HL-60/S4 treated with phorbol 12-myristate 13-acetate at 8.2 ng/mL for 4 days and 3 days (cell line): ENCODE data around the gene TP53BP2.
"Not testable (repeated sequence)": the region's sequence is repeated elsewhere in the genome, so short reads cannot be mapped to it uniquely, and the experiment has no call there.

Source experiments
- in situ Hi-C: fragments of 300-500 bp; cut with MboI; formaldehyde crosslinking; loops from 2 replicates; pipeline ENCODE4 v1.15.0; 2022; ENCODE audit warnings: low sequenced_read_pairs

Gene TP53BP2

GRCh38 chr1:223833948-223834347, 11.8 kb downstream of the TP53BP2 start:
- in situ Hi-C loops: no loop called here

DNA sequence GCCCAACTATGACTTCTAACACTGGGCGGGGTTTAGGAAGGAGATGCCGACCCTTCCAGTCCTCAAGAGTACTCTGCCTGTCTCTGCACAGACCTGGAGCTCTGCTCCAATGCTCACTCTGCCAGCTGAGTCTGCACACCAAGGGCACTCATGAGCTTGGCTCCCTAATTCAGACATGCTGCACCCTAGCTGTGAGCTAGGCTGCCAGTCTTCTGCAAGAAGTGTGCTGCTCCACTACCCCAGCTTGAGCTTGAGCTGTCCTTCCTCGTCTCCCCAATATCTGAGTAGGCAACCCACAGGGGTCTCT, 13.2 kb downstream of the TP53BP2 start:
- in situ Hi-C loops: no loop called here

- in situ Hi-C loops: no loop called here
Observed at GRCh38 chr1:223831755-223832636, 13.8 kb downstream of the TP53BP2 start.

- in situ Hi-C loops: no loop called here
Observed at GRCh38 chr1:223829678-223830077, 16.1 kb downstream of the TP53BP2 start.

GRCh38 chr1:223828162-223828848, 17.4 kb downstream of the TP53BP2 start:
- in situ Hi-C loops: no loop called here

DNA sequence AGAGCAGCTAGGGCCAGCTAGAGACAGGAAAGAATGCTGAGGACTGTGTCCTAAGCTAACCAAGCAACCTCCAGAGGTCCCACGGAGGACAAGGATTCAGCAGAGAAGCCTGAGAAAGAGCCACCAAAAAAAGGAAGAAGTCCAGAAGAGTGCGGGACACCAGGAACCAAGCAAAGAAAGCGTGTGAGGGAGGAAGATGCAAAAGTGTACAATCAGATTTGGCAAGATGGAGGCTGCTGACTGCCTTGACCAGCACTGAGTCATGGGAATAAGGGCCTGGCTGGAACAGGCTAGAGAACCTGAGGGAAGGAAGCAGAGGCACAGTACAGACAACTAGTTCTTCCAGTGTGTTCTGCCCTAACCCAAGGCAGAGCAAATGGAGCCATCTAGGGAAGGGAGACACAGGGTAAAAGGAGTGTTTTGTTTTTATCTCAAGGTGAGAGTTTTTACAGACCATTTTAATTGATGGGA, 18.5 kb downstream of the TP53BP2 start:
- in situ Hi-C loops: no loop called here

- in situ Hi-C loops: no loop called here
Observed at GRCh38 chr1:223825767-223826748, 19.7 kb downstream of the TP53BP2 start.

DNA sequence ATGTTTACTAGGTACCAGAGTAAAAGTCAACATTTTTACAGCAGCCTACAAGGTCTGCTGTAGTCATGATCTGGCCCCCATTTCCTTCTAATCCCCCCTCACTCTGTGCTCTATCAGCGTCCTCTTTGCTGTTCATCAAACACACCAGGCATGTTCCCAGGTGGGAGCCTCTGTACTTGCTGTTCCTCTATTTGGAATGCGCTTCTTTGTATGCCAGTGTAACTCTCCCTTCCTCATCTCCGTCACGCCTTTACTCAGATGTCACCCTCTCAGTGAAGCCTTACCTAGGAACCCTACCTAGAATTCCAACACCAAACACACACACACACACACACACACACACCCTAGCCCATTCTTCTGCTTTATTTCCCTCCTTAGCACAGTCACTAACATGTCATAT, 21.0 kb downstream of the TP53BP2 start:
- in situ Hi-C loops: no loop called here

- in situ Hi-C loops: no loop called here
Observed at GRCh38 chr1:223824287-223824686, 21.5 kb downstream of the TP53BP2 start.

DNA sequence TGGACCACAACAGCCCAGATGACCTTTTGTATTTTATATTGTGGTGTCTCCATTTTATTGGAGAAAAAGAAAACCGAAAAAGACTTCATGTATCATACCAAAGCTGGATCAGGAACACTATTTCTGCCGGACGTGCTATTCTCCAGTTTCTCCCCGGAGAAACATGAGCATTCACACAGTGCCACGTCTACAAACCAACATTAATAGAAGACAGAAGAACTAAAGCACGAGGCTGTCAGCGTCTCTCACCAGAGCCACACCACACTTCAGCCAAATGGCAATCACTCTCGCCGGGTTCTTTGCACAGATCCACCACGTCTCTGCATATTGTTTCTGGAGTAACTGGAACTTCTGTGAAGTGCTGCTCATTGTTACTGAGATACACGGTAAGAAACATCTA, 24.8 kb downstream of the TP53BP2 start:
- in situ Hi-C loops: no loop called here

DNA sequence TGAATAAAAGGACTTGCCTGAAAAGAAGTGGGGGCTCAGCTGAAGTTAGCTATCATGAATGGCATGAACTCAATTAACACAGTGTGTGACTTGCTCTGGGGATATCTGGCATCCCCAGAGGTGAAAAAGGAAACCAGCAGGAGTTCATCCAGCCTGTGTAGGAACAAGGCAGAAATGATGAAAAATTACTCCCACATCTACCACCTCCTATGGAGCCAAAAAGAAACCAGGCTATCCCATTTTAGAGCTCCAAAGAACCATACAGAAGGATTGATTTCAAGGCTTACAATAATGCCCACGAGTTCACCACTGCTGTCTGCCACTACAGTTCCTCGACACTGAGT, 25.3 kb downstream of the TP53BP2 start:
- in situ Hi-C loops: no loop called here

DNA sequence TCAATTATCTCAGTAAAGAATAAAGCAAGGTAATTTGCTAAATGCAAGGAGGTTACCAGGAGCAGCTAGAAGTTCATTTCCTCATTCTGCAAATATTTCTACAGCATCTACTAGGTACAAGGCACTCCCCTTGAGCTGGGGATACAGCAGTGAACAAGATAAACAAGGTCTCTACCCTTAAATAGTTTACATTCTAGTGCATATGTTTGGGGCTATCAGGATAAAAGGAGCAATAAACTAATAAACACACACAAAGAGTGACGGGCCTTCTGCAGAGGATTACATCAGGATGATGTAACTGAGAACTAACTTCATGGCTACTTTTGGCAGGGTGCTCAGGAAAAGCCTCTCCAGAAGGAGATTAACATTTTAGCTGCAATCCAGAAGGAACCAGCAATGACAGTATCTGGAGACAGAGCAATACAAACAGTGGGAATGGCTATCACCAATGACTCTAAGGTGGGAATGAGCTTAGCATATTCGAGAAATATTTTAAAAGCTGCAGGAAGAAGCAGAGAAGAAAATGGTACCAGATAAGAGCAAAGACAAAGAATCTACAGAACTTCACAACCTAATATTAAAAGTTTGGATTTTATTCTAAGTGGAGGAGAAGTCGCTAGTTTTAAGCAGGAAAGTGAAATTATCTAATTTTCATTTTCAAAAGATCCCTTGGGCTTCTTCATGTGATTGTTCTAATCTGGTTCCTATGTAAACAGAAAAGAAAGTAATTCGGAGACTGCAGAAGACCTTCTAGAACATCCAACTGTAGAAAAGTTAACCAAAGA, 25.8 kb downstream of the TP53BP2 start:
- in situ Hi-C loops: no loop called here

- in situ Hi-C loops: not testable (repeated sequence)
Observed at GRCh38 chr1:223817265-223817664, 28.5 kb downstream of the TP53BP2 start.

DNA sequence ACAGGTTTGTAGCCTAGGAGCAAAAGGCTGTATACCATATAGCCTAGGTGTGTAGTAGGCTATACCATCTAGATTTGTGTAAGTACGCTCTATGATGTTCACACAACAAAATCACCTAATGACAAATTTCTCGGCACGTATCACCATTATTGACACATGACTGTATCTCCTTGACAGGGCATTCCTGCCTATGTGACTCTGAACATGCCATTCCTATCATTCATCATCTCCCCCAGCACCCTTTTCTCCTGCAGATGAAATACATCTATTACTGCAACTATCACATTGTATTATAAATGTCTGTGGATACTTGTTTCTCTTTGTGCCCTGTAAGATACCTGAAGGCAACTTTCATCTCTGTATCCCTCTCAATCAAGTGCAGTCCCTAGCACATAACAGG, 29.9 kb downstream of the TP53BP2 start:
- in situ Hi-C loops: no loop called here

DNA sequence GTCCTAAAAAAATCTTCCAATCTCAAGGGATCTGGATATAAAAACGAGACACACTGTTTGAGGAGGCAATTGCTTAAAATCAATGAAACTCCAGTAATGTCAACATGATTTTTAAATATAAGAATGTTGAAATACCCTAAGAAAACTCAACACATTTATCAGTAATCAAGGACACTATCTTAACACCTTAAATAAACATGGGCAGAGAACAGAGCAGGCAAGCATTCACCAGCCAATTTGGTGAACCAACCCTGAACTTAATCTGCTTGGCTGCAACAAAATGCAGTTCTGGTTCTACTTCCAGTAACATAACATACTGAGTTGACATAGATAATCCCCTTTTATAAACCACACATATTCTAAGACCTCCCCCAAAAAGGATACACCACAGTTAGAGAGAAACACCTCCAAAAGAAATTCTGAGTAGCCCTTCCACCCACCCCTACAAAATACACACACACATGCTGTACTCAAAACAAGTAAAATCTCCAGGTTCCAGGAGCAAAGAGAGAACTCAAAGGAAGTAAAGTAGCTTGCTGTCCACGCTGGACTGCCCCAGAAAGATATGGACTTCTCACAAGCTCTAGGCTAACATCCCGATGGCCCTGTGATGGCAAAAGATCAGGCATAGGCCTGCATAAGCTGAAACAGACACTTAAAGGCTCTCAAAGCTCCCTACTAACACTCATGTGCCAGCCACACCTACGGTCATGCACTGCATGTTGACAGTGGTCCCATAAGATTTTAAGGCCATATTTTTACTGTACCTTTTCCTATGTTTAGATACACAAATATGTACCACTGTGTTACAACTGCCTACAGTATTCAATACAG, 30.5 kb downstream of the TP53BP2 start:
- in situ Hi-C loops: no loop called here

GRCh38 chr1:223813645-223814044, 32.1 kb downstream of the TP53BP2 start:
- in situ Hi-C loops: no loop called here

- in situ Hi-C loops: no loop called here
Observed at GRCh38 chr1:223811634-223812101, 34.1 kb downstream of the TP53BP2 start.

GRCh38 chr1:223810586-223810985, 35.2 kb downstream of the TP53BP2 start:
- in situ Hi-C loops: no loop called here

DNA sequence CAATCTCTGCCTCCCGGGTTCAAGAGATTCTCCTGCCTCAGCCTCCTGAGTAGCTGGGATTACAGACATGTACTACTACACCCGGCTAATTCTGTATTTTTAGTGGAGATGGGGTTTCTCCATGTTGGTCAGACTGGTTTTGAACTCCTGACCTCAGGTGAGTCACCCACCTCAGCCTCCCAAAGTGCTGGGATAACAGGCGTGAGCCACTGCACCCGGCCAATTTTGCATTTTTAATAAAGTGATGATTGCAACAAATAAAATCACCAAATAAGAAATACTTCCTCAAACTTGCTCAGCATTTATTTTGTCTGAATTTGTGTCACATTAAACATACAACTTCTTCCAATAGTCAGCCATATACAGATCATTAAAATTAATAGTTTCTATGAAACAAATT, 35.8 kb downstream of the TP53BP2 start:
- in situ Hi-C loops: not testable (repeated sequence)
